Suprapubic skin (tissue), 4 donors: ENCODE results near the gene MYO7A. TPM values are rescaled to one million over a fixed set of nuclear protein-coding genes. Genes with fewer than 3 reads are reported as not detected.

Source experiments
- DNase-seq, 2 donors: peaks; one replicate each; pipeline ENCODE4 v3.0.0-alpha.2; 2019; ENCODE audit warnings: low spot score in 2 of 2
- H3K27ac ChIP-seq: fragments of 200-600 bp; sonication (generic); one replicate; pipeline ENCODE4 v1.5.1; 2019
- H3K27me3 ChIP-seq: fragments of 200-600 bp; sonication (generic); one replicate; pipeline ENCODE4 v1.5.1; 2019
- H3K36me3 ChIP-seq: fragments of 200-600 bp; sonication (generic); one replicate; pipeline ENCODE4 v1.5.1; 2019
- H3K4me1 ChIP-seq: fragments of 200-600 bp; sonication (generic); one replicate; pipeline ENCODE4 v1.5.1; 2019
- H3K4me3 ChIP-seq: fragments of 200-600 bp; sonication (generic); one replicate; pipeline ENCODE4 v1.5.1; 2019; ENCODE audit warnings: mild to moderate bottlenecking
- H3K9me3 ChIP-seq: fragments of 200-600 bp; sonication (generic); one replicate; pipeline ENCODE4 v1.5.1; 2019
- EP300 ChIP-seq: sonication (generic); formaldehyde crosslinking; IDR thresholded peaks from one replicate; pipeline ENCODE4 v1.6.1; 2017; ENCODE audit warnings: antibody characterized with exemption
- POLR2A ChIP-seq, 2 donors: fragments of 450-650 bp; IDR thresholded peaks; one replicate each; pipeline ENCODE4 v1.6.1; 2017; ENCODE audit warnings: antibody characterized with exemption in 2 of 2, mild to moderate bottlenecking in 2 of 2, moderate library complexity in 2 of 2
- POLR2AphosphoS5 ChIP-seq, 3 donors: sonication (generic); formaldehyde crosslinking; IDR thresholded peaks; one replicate each; pipeline ENCODE4 v1.6.1; 2017; ENCODE audit warnings: antibody characterized with exemption in 3 of 3
- WGBS: methylation state at CpG from one replicate; pipeline ENCODE4 v1.1.5; 2018; 5-methylcytosine and 5-hydroxymethylcytosine counted together
- total RNA-seq, 4 donors: library from RNA; depleted of rRNA; stranded (reverse); fragments of >200 nt; gene quantifications; one replicate each; pipeline ENCODE4 v1.1.0, GENCODE V29; 2016
- TF ChIP-seq, protein P1 (sequence below), 2 donors: fragments of 200-600 bp in 1 of 2; fragments of 450-650 bp in 1 of 2; sonication (generic) in 1 of 2; IDR thresholded peaks; one replicate each; pipeline ENCODE4 v1.5.1; 2016 to 2019; ENCODE audit warnings: antibody characterized with exemption in 2 of 2, mild to moderate bottlenecking in 1 of 2, moderate library complexity in 1 of 2

MYO7A gene
- total RNA-seq, 4 donors from 2014 or later, result 0.34 to 2.4 (median 2.0) TPM

DNA sequence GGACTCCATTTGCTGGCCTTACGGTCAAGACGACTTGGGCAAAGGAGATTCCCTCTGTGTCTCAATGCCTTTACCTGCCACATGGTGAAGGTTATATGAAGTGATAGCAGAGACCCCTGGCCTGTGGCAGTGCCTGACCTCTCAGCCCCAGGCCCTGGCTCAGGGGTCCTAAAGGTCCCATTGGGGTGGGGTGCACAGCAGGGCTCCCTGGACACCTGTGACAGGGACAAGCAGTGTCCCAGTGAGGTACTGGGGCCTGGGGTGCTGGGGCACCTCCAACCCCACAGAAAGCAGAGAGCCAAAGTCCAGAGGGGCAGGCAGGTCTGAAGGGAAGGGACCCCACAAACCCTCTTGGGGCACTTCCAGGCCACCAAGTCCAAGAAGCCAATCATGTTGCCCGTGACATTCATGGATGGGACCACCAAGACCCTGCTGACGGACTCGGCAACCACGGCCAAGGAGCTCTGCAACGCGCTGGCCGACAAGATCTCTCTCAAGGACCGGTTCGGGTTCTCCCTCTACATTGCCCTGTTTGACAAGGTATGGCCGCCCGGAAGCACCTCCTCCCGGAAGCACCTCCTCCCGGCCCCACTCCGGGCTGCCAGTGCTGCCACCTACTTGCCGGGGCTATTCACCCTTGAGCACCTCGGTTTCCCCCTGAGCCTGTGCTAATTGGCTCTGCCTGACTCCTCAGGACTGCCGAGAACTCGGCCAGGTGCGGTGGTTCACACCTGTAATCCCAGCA is 62.5 kb downstream of the MYO7A start:
- no peak for TF ChIP-seq POLR2AphosphoS5 (IDR thresholded peaks at IDR 0.05)
- TF ChIP-seq EP300, result no peak
- TF ChIP-seq, protein P1, sequence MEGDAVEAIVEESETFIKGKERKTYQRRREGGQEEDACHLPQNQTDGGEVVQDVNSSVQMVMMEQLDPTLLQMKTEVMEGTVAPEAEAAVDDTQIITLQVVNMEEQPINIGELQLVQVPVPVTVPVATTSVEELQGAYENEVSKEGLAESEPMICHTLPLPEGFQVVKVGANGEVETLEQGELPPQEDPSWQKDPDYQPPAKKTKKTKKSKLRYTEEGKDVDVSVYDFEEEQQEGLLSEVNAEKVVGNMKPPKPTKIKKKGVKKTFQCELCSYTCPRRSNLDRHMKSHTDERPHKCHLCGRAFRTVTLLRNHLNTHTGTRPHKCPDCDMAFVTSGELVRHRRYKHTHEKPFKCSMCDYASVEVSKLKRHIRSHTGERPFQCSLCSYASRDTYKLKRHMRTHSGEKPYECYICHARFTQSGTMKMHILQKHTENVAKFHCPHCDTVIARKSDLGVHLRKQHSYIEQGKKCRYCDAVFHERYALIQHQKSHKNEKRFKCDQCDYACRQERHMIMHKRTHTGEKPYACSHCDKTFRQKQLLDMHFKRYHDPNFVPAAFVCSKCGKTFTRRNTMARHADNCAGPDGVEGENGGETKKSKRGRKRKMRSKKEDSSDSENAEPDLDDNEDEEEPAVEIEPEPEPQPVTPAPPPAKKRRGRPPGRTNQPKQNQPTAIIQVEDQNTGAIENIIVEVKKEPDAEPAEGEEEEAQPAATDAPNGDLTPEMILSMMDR (IDR thresholded peaks at IDR 0.05), result no peak
- no peak for TF ChIP-seq POLR2A (IDR thresholded peaks at IDR 0.05)
- no peak overlapping the region for H3K27ac ChIP-seq
- no peak for DNase-seq
- H3K27me3 ChIP-seq, result no peaks in the 10 kb centered on the region
- 92% methylated on average over 21 of the region's 21 CpGs for WGBS
- H3K4me1 ChIP-seq, result no peaks in the 10 kb centered on the region
- no peaks in the 10 kb centered on the region for H3K36me3 ChIP-seq
- H3K9me3 ChIP-seq, result no peaks in the 10 kb centered on the region
- H3K4me3 ChIP-seq, result no peak overlapping the region

DNA sequence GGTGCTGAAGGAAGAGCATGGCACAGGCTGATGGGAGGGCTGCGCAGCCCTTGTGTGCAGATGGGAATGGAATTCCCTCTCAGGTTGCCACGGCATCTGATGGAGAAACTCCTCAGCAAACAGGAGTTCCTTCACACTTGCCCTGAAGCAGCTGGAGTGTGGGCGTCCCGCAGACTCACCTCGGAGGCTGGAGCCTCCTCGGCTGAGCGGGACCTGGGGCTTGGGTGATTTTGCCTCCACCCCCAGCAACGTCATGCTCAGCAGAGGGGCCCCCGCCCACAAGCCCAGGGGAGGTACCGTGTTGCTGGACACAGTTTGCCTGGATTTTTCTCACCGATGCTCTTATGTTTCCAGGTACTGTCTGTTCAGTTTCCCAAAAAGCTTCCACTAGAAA is 63.4 kb downstream of the MYO7A start:
- H3K4me3 ChIP-seq, result peak overlapping the region; percentile 16
- H3K27ac ChIP-seq, result no peak overlapping the region
- TF ChIP-seq POLR2A (IDR thresholded peaks at IDR 0.05), result no peak
- no peak for TF ChIP-seq EP300
- TF ChIP-seq, protein P1 (IDR thresholded peaks at IDR 0.05), result no peak
- no peak for TF ChIP-seq POLR2AphosphoS5 (IDR thresholded peaks at IDR 0.05)
- no peaks in the 10 kb centered on the region for H3K9me3 ChIP-seq
- H3K4me1 ChIP-seq, result no peaks in the 10 kb centered on the region
- WGBS, result 61% methylated on average over 3 of the region's 11 CpGs
- no peaks in the 10 kb centered on the region for H3K36me3 ChIP-seq
- H3K27me3 ChIP-seq, result no peaks in the 10 kb centered on the region
- no peak for DNase-seq

DNA sequence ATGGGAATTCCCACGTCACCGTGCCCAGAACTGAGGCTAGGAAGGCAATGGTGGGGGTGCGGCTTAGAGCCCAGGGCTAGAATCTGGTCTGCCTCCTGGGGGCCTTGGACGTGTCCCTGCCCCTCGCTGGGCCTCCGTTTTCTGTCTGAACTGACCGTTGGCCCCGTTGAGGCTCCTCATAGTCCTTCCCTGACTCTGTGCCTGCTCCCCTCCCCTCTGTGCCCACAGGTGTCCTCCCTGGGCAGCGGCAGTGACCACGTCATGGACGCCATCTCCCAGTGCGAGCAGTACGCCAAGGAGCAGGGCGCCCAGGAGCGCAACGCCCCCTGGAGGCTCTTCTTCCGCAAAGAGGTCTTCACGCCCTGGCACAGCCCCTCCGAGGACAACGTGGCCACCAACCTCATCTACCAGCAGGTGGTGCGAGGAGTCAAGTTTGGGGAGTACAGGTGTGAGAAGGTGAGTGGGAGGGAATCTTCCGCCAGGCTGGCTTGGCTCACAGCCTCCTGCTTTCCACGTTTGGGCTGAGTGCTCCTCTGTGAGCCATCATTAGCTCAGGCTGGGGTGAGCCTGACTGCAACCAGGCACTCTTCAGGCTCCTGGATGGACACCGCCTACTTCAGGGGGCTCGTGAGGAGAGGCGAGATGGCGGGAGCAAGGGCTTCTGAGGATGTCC is 63.9 kb downstream of the MYO7A start:
- WGBS, result 71% methylated on average over 7 of the region's 27 CpGs
- DNase-seq, result no peak
- H3K9me3 ChIP-seq, result no peaks in the 10 kb centered on the region
- H3K27ac ChIP-seq, result no peak overlapping the region
- H3K4me1 ChIP-seq, result no peaks in the 10 kb centered on the region
- peak overlapping the region; percentile 16 for H3K4me3 ChIP-seq
- H3K27me3 ChIP-seq, result no peaks in the 10 kb centered on the region
- no peaks in the 10 kb centered on the region for H3K36me3 ChIP-seq
- TF ChIP-seq EP300, result no peak
- TF ChIP-seq, protein P1 (IDR thresholded peaks at IDR 0.05), result peak; percentile 23 to 38
- no peak for TF ChIP-seq POLR2AphosphoS5 (IDR thresholded peaks at IDR 0.05)

DNA sequence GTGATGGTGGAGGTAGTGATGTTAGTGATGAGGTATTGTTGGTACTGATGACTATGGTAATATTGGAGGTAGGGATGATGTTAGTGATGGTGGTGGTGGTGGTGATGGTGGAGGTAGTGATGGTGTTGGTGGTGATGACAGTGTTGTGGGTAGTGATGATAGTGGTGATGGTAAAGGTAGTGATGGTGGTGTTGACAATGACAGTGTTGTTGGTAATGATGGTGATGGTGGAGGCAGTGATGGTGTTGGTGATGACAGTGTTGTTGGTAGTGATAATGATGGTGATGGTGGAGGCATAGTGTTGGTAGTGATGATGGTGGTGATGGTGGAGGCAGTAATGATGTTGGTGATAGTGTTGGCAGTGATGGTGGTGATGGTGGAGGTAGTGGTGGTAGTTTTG is 65.1 kb downstream of the MYO7A start:
- no peak overlapping the region for H3K4me3 ChIP-seq
- no peak for TF ChIP-seq POLR2A (IDR thresholded peaks at IDR 0.05)
- no peak for TF ChIP-seq POLR2AphosphoS5 (IDR thresholded peaks at IDR 0.05)
- no peak for TF ChIP-seq EP300
- TF ChIP-seq, protein P1 (IDR thresholded peaks at IDR 0.05), result no peak

More for the DNA sequence above, 65.1 kb downstream of the MYO7A start:
- H3K36me3 ChIP-seq, result no peaks in the 10 kb centered on the region
- H3K4me1 ChIP-seq, result no peaks in the 10 kb centered on the region
- no peak for DNase-seq
- H3K27ac ChIP-seq, result no peak overlapping the region
- no peaks in the 10 kb centered on the region for H3K9me3 ChIP-seq
- no peaks in the 10 kb centered on the region for H3K27me3 ChIP-seq
